GM23338 (cell line): ENCODE data around the gene C19orf81. TPM values are rescaled to one million over a fixed set of nuclear protein-coding genes. Genes with fewer than 3 reads are reported as not detected.

ENCODE experiments used
- ATAC-seq: fragments of 200-7000 bp; cut with Tn5 transposase; 3 replicates; pipeline ENCODE4 v1.9.1; 2020
- DNase-seq: peaks from one replicate; pipeline ENCODE4 v3.0.0-alpha.2; 2015; ENCODE audit warnings: low spot score
- H2AFZ ChIP-seq: fragments of 200-600 bp; sonication (generic); 2 replicates; pipeline ENCODE4 v1.8.0; 2016; ENCODE audit warnings: antibody characterized with exemption, mild to moderate bottlenecking, moderate library complexity
- H3F3A ChIP-seq: fragments of 200-600 bp; sonication (generic); replicated peaks from 2 replicates; pipeline ENCODE4 v1.8.0; 2017; ENCODE audit warnings: antibody characterized with exemption, mixed run types, low read depth
- H3K27ac ChIP-seq: fragments of 200-600 bp; sonication (generic); 2 replicates; pipeline ENCODE4 v1.6.1; 2016; ENCODE audit warnings: low read depth
- H3K27me3 ChIP-seq: fragments of 200-600 bp; sonication (generic); 2 replicates; pipeline ENCODE4 v1.8.0; 2016; ENCODE audit warnings: mild to moderate bottlenecking, mixed run types, moderate library complexity; ENCODE audit not compliant: insufficient read depth
- H3K36me3 ChIP-seq: fragments of 200-600 bp; sonication (generic); 2 replicates; pipeline ENCODE4 v1.8.0; 2016; ENCODE audit warnings: mild to moderate bottlenecking; ENCODE audit not compliant: insufficient read depth
- H3K4me1 ChIP-seq: fragments of 200-600 bp; sonication (generic); 2 replicates; pipeline ENCODE4 v1.8.0; 2016; ENCODE audit warnings: mild to moderate bottlenecking, moderate library complexity; ENCODE audit not compliant: insufficient read depth
- H3K4me2 ChIP-seq: fragments of 200-600 bp; sonication (generic); 2 replicates; pipeline ENCODE4 v1.7.1; 2017; ENCODE audit warnings: mixed run types
- H3K4me3 ChIP-seq: fragments of 200-600 bp; sonication (generic); 2 replicates; pipeline ENCODE4 v1.6.1; 2016; ENCODE audit warnings: mixed run types
- H3K79me2 ChIP-seq: fragments of 200-600 bp; sonication (generic); replicated peaks from 2 replicates; pipeline ENCODE4 v1.8.0; 2017; ENCODE audit warnings: mild to moderate bottlenecking; ENCODE audit not compliant: insufficient read depth
- H3K9me2 ChIP-seq: fragments of 200-600 bp; sonication (generic); 2 replicates; pipeline ENCODE4 v1.8.0; 2017; ENCODE audit not compliant: insufficient read depth
- H4K20me1 ChIP-seq: fragments of 200-600 bp; sonication (generic); replicated peaks from 2 replicates; pipeline ENCODE4 v1.8.0; 2017; ENCODE audit warnings: mild to moderate bottlenecking; ENCODE audit not compliant: insufficient read depth
- H3K27ac Mint-ChIP-seq: 2 replicates; pipeline ENCODE4 v1.8.0; 2020; ENCODE audit warnings: inconsistent platforms, mild to moderate bottlenecking, moderate library complexity, mixed read lengths
- H3K27me3 Mint-ChIP-seq: 3 replicates; pipeline ENCODE4 v1.8.0; 2022; ENCODE audit warnings: low read depth, mild to moderate bottlenecking, moderate library complexity, mixed read lengths, inconsistent platforms; ENCODE audit not compliant: insufficient read depth, poor library complexity
- H3K36me3 Mint-ChIP-seq: 3 replicates; pipeline ENCODE4 v1.8.0; 2021; ENCODE audit warnings: low read depth, mild to moderate bottlenecking, inconsistent platforms, moderate library complexity, mixed read lengths
- H3K4me1 Mint-ChIP-seq: 3 replicates; pipeline ENCODE4 v1.8.0; 2020; ENCODE audit warnings: mild to moderate bottlenecking, inconsistent platforms, mixed read lengths
- H3K4me3 Mint-ChIP-seq: 3 replicates; pipeline ENCODE4 v1.8.0; 2021; ENCODE audit warnings: moderate library complexity, mild to moderate bottlenecking, inconsistent platforms, mixed read lengths
- H3K9me3 Mint-ChIP-seq: 3 replicates; pipeline ENCODE4 v1.8.0; 2020; ENCODE audit warnings: moderate library complexity, mild to moderate bottlenecking, inconsistent platforms, mixed read lengths
- ZNF114 ChIP-seq: fragments of 250-450 bp; sonication (Bioruptor Pico); IDR thresholded peaks from 2 replicates; pipeline ENCODE4 v1.5.0; 2020; ENCODE audit warnings: mild to moderate bottlenecking, moderate library complexity
- ZNF331 ChIP-seq: fragments of 250-450 bp; sonication (Bioruptor Pico); IDR thresholded peaks from 2 replicates; pipeline ENCODE4 v1.5.0; 2020; ENCODE audit warnings: low read depth, mild to moderate bottlenecking, moderate library complexity
- polyA plus RNA-seq: library from polyadenylated mRNA; unstranded; fragments of >200 nt; fragmentation: Nextera tagmentation; extraction: Ambion mirVana; gene quantifications from 2 replicates; pipeline ENCODE4 v1.2.1, GENCODE V29; 2016
- total RNA-seq: library from RNA; depleted of rRNA; stranded (reverse); fragments of >200 nt; shearing (Covaris generic); gene quantifications from 2 replicates; pipeline ENCODE4 v1.2.3, GENCODE V29; 2014
- TF ChIP-seq, protein P1 (sequence below): fragments of 250-450 bp; sonication (Bioruptor Pico); IDR thresholded peaks from 2 replicates; pipeline ENCODE4 v1.5.0; 2020; ENCODE audit warnings: mild to moderate bottlenecking, moderate library complexity
- TF ChIP-seq, protein P2 (sequence below): IDR thresholded peaks from one replicate; pipeline ENCODE4 v1.6.1; 2018; ENCODE audit warnings: antibody characterized with exemption; ENCODE audit not compliant: unreplicated experiment

C19orf81 gene
- total and polyA plus RNA-seq, 2 experiments from 2014 or later = 23.2 to 54.3 TPM

DNA sequence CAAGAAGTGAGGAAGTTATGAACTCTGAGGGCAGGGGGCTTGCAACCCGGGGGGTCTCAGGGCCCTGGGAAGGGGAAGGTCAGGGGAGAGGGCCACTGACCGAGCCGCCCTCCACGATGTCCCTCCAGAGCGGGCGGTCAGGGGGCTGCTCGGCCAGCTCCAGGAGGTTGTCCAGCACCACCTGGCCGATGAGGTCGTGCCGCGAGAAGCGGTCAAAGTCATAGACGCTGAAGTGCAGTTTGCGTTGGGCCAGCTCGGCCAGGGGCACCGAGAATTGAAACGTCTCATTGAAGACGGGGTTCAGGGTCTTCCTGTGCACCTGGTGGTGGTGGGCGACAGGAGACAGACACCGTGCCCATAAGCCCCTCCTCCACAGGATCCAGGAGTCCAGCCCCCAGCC is 20.1 kb upstream of the C19orf81 start (continued):
- TF ChIP-seq, protein P1, sequence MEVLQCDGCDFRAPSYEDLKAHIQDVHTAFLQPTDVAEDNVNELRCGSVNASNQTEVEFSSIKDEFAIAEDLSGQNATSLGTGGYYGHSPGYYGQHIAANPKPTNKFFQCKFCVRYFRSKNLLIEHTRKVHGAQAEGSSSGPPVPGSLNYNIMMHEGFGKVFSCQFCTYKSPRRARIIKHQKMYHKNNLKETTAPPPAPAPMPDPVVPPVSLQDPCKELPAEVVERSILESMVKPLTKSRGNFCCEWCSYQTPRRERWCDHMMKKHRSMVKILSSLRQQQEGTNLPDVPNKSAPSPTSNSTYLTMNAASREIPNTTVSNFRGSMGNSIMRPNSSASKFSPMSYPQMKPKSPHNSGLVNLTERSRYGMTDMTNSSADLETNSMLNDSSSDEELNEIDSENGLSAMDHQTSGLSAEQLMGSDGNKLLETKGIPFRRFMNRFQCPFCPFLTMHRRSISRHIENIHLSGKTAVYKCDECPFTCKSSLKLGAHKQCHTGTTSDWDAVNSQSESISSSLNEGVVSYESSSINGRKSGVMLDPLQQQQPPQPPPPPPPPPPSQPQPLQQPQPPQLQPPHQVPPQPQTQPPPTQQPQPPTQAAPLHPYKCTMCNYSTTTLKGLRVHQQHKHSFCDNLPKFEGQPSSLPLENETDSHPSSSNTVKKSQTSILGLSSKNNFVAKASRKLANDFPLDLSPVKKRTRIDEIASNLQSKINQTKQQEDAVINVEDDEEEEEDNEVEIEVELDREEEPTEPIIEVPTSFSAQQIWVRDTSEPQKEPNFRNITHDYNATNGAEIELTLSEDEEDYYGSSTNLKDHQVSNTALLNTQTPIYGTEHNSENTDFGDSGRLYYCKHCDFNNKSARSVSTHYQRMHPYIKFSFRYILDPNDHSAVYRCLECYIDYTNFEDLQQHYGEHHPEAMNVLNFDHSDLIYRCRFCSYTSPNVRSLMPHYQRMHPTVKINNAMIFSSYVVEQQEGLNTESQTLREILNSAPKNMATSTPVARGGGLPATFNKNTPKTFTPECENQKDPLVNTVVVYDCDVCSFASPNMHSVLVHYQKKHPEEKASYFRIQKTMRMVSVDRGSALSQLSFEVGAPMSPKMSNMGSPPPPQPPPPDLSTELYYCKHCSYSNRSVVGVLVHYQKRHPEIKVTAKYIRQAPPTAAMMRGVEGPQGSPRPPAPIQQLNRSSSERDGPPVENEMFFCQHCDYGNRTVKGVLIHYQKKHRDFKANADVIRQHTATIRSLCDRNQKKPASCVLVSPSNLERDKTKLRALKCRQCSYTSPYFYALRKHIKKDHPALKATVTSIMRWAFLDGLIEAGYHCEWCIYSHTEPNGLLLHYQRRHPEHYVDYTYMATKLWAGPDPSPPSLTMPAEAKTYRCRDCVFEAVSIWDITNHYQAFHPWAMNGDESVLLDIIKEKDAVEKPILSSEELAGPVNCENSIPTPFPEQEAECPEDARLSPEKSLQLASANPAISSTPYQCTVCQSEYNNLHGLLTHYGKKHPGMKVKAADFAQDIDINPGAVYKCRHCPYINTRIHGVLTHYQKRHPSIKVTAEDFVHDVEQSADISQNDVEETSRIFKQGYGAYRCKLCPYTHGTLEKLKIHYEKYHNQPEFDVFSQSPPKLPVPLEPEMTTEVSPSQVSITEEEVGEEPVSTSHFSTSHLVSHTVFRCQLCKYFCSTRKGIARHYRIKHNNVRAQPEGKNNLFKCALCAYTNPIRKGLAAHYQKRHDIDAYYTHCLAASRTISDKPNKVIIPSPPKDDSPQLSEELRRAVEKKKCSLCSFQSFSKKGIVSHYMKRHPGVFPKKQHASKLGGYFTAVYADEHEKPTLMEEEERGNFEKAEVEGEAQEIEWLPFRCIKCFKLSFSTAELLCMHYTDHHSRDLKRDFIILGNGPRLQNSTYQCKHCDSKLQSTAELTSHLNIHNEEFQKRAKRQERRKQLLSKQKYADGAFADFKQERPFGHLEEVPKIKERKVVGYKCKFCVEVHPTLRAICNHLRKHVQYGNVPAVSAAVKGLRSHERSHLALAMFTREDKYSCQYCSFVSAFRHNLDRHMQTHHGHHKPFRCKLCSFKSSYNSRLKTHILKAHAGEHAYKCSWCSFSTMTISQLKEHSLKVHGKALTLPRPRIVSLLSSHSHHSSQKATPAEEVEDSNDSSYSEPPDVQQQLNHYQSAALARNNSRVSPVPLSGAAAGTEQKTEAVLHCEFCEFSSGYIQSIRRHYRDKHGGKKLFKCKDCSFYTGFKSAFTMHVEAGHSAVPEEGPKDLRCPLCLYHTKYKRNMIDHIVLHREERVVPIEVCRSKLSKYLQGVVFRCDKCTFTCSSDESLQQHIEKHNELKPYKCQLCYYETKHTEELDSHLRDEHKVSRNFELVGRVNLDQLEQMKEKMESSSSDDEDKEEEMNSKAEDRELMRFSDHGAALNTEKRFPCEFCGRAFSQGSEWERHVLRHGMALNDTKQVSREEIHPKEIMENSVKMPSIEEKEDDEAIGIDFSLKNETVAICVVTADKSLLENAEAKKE (CRISPR knock-in tag) = no peak
- TF ChIP-seq ZNF114 (CRISPR knock-in tag) (no peak), ZNF331 (CRISPR knock-in tag) (no peak)

DNA sequence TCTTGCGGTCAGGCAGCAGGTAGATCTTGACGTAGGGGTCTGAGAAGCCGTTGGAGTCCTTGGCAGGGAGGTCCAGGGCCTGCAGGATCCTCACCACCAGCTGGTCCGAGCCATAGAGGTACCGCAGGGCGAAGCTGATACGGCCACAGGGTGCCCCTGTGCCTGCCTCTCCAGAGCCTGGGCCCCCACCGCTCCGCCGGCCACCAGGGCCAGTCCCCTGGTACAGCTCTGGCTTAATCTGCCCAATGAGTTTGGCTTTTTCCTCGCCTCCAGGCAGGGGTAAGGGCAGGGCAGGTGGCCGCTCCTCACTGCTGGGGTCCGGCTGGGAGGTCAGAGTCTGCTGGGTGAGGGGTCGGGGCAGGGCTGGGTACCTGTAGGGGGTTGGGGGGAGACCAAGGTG is 19.4 kb upstream of the C19orf81 start:
- Histone ChIP-seq H3K27me3 (no peaks in the 10 kb centered on the region), H3F3A (no peaks in the 10 kb centered on the region), H3K4me3 (no peak overlapping the region), H3K36me3 (peaks cover 8% of the 10 kb centered on the region; the same call in 1 of the 2 replicates), H3K4me2 (no peak overlapping the region), H2AFZ (no peak overlapping the region), H4K20me1 (no peaks in the 10 kb centered on the region), H3K79me2 (no peaks in the 10 kb centered on the region), H3K9me2 (no peaks in the 10 kb centered on the region), H3K27ac (no peak overlapping the region), H3K4me1 (no peaks in the 10 kb centered on the region)
- no peak for ATAC-seq
- Mint-ChIP-seq H3K4me1 (no peaks in the 10 kb centered on the region), H3K27ac (no peak overlapping the region), H3K36me3 (peaks cover 37% of the 10 kb centered on the region), H3K4me3 (no peak overlapping the region), H3K27me3 (peaks cover 20% of the 10 kb centered on the region), H3K9me3 (peaks cover 94% of the 10 kb centered on the region)
- DNase-seq = no peak
- TF ChIP-seq, protein P2, sequence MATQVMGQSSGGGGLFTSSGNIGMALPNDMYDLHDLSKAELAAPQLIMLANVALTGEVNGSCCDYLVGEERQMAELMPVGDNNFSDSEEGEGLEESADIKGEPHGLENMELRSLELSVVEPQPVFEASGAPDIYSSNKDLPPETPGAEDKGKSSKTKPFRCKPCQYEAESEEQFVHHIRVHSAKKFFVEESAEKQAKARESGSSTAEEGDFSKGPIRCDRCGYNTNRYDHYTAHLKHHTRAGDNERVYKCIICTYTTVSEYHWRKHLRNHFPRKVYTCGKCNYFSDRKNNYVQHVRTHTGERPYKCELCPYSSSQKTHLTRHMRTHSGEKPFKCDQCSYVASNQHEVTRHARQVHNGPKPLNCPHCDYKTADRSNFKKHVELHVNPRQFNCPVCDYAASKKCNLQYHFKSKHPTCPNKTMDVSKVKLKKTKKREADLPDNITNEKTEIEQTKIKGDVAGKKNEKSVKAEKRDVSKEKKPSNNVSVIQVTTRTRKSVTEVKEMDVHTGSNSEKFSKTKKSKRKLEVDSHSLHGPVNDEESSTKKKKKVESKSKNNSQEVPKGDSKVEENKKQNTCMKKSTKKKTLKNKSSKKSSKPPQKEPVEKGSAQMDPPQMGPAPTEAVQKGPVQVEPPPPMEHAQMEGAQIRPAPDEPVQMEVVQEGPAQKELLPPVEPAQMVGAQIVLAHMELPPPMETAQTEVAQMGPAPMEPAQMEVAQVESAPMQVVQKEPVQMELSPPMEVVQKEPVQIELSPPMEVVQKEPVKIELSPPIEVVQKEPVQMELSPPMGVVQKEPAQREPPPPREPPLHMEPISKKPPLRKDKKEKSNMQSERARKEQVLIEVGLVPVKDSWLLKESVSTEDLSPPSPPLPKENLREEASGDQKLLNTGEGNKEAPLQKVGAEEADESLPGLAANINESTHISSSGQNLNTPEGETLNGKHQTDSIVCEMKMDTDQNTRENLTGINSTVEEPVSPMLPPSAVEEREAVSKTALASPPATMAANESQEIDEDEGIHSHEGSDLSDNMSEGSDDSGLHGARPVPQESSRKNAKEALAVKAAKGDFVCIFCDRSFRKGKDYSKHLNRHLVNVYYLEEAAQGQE = no peak
